ENCODE results near the gene MLLT1. TPM values are rescaled to one million over a fixed set of nuclear protein-coding genes. Genes with fewer than 3 reads are reported as not detected.

Gene MLLT1
- total RNA-seq, 2 donors from 2014 or later: 16.3 to 23.7 TPM

GRCh38 chr19:6215701-6216235, 64.0 kb downstream of the MLLT1 start:
- TF ChIP-seq POLR2A (IDR thresholded peaks at IDR 0.05) (no peak), CTCF (IDR thresholded peaks at IDR 0.05) (no peak)
- H3K36me3 ChIP-seq (replicated peaks in 1 of 2; ENCODE audit: insufficient read depth in 1 of 2, low read depth in 2 of 2): no peaks in the 10 kb centered on the region
- DNase-seq (no peak), ATAC-seq (no peak)
- H3K4me3 ChIP-seq: no peak overlapping the region
- intact Hi-C loops (cut with DNase I): loop anchor here (5.0 kb wide), 1 partner anchor 82 kb away; no protein-coding TSS in a partner anchor
- H3K9me3 ChIP-seq: no peaks in the 10 kb centered on the region
- H3K27ac ChIP-seq: no peak overlapping the region
- H3K27me3 ChIP-seq: no peaks in the 10 kb centered on the region
- H3K4me1 ChIP-seq: peaks cover 7% of the 10 kb centered on the region
- 89 to 92% methylated on average over 10 to 14 of the region's 15 CpGs for WGBS, 2 donors

GRCh38 chr19:6214881-6215541, 64.8 kb downstream of the MLLT1 start:
- Histone ChIP-seq H3K27ac (no peak overlapping the region), H3K27me3 (no peaks in the 10 kb centered on the region), H3K9me3 (no peaks in the 10 kb centered on the region), H3K4me3 (no peak overlapping the region), H3K36me3 (replicated peaks in 1 of 2; ENCODE audit: insufficient read depth in 1 of 2, low read depth in 2 of 2) (no peaks in the 10 kb centered on the region), H3K4me1 (peaks cover 7% of the 10 kb centered on the region)
- 84 to 87% methylated on average over 3 to 39 of the region's 41 CpGs for WGBS, 2 donors
- no peak for ATAC-seq
- TF ChIP-seq CTCF (IDR thresholded peaks at IDR 0.05): no peak
- no peak for TF ChIP-seq POLR2A (IDR thresholded peaks at IDR 0.05)
- no peak for DNase-seq
- intact Hi-C loops (cut with DNase I): loop anchor here (5.0 kb wide), 1 partner anchor 82 kb away; no protein-coding TSS in a partner anchor

- H3K4me1 ChIP-seq: peaks cover 7% of the 10 kb centered on the region
- H3K36me3 ChIP-seq (replicated peaks in 1 of 2; ENCODE audit: insufficient read depth in 1 of 2, low read depth in 2 of 2): no peaks in the 10 kb centered on the region
- no peaks in the 10 kb centered on the region for H3K9me3 ChIP-seq
- intact Hi-C loops (cut with DNase I): no loop called here
- DNase-seq (no peak), ATAC-seq (no peak)
- no peak overlapping the region for H3K4me3 ChIP-seq
- WGBS, 2 donors: 91 to 96% methylated on average over 5 to 20 of the region's 32 CpGs
- TF ChIP-seq CTCF (IDR thresholded peaks at IDR 0.05) (no peak), POLR2A (IDR thresholded peaks at IDR 0.05) (no peak)
- no peaks in the 10 kb centered on the region for H3K27me3 ChIP-seq
- no peak overlapping the region for H3K27ac ChIP-seq
These were observed 65.8 kb downstream of the MLLT1 start for GRCh38 chr19:6213696-6214641.

- Histone ChIP-seq H3K4me3 (no peak overlapping the region), H3K36me3 (replicated peaks in 1 of 2; ENCODE audit: insufficient read depth in 1 of 2, low read depth in 2 of 2) (no peaks in the 10 kb centered on the region), H3K4me1 (no peaks in the 10 kb centered on the region), H3K27ac (no peak overlapping the region), H3K9me3 (no peaks in the 10 kb centered on the region), H3K27me3 (no peaks in the 10 kb centered on the region)
- 86 to 97% methylated on average over 6 to 11 of the region's 12 CpGs for WGBS, 2 donors
- DNase-seq: no peak
- no peak for ATAC-seq
- intact Hi-C loops (cut with DNase I): no loop called here
- no peak for TF ChIP-seq CTCF (IDR thresholded peaks at IDR 0.05)
- no peak for TF ChIP-seq POLR2A (IDR thresholded peaks at IDR 0.05)
These were observed 66.5 kb downstream of the MLLT1 start for GRCh38 chr19:6213266-6213595.
